Measurements from ENCODE around the gene ICAM5. TPM values are rescaled to one million over a fixed set of nuclear protein-coding genes. Genes with fewer than 3 reads are reported as not detected.
"Not testable (repeated sequence)": the region's sequence is repeated elsewhere in the genome, so short reads cannot be mapped to it uniquely, and the experiment has no call there.

The ICAM5 gene
- total RNA-seq, 1 donor from 2014 or later = 8.3 TPM

GRCh38 chr19:10320602-10321416, 31.1 kb downstream of the ICAM5 start:
- DNase-seq (ENCODE audit: low read depth) = no peak

DNA sequence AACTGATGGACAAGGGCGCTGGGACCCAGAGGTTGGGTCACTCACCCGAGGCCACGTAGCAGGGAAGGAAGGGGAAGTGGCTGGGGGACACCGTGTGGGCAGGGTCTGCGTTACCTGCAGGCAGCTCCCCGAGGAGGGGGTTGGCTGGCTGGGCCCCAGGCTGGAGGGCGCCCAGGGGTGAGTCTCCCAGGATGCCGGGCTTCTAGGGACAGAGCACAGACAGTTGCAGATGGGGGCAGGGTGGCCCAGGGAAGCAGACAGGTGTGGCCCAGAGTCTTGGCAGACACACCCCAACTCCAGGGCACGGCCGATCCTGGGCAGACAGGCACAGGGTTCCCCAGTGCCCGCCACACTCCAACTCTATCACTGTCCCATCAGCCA, 31.7 kb downstream of the ICAM5 start:
- DNase-seq (ENCODE audit: low read depth) = no peak

GRCh38 chr19:10321874-10322835, 32.4 kb downstream of the ICAM5 start:
- DNase-seq (ENCODE audit: low read depth) = no peak

DNA sequence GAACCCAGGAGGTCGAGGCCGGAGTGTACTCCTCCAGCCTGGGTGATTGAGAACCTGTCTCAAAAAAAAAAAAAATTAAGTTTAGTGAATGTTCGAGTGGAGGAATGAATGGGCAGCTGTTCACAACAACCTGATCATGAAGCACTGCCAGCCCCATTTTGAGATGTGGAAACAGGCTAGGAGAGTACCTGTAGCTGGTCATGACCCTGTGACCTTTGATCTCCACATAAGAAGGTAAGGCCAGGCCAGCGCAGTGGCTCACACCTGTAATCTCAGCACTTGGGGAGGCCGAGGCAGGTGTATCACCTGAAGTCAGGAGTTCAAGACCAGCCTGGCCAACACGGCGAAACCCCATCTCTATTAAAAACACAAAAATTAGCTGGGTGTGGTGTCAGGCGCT, 36.0 kb downstream of the ICAM5 start:
- DNase-seq (ENCODE audit: low read depth) = no peak

DNA sequence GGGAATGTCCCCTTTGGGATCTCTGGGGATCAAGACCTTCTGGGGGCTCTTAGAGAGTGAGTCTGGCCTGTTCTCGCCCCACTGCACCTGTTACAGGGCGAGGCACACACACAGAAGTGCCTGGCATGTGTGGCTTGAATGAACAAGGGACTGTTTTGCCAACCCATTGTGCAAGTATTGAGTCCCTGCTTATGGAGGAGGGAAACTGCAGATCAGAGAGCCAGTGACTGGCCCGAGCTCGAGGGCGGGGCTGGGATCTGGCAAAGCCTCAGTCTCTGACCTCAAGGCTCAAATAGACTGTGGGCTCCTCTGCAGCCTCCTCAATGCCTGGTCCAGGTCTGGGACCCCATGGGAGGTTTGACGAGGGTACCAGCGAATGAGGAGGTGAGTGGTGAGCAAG, 38.0 kb downstream of the ICAM5 start:
- DNase-seq (ENCODE audit: low read depth) = peak; percentile 44

DNA sequence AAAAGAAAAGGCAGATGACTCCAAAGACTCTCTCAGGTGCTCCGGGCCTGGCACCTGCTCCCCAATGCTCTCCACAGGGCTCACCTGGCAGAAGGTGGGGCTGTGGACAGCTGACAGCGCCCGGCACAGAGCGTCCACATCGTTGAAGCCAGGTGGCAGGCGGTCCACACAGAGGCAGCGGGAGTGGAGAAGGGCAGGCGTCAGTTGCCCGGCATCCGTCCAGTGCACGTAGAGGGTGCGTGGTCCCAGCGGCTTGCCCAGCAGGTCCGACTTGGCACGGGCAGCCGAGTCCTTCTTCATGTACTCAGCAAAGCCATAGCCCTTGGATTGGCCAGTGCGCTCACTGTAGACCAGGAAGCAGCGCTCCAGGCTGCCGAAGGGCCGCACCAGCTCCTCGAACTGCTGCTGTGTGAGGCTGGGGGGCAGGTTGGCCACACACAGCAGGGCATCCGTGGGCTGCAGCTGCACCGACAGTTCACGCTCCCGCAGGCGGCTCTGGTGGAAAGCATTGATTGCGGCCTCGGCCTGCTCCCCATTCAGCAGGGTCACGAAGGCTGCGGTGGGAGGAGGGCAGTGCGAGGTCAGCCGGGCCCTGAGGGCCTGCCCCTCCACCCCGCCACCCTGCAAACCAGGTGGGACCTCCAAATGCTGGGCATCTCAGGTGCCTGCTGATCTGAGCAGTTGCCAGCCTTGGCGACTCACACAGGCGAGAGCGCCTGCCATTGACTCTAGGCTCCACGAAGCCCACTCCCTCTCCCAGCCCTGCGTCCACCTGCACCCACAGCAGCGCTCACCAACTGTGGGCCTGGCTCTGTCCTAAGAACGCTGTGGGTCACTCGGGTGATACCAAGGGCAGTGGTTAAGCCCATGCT, 39.0 kb downstream of the ICAM5 start:
- DNase-seq (ENCODE audit: low read depth) = no peak

GRCh38 chr19:10329555-10329954, 39.8 kb downstream of the ICAM5 start:
- DNase-seq (ENCODE audit: low read depth) = no peak

- no peak for DNase-seq (ENCODE audit: low read depth)
These were observed 42.6 kb downstream of the ICAM5 start for GRCh38 chr19:10332158-10332964.

- peak; percentile 98 for DNase-seq (ENCODE audit: low read depth)
These were observed 43.4 kb downstream of the ICAM5 start, which contains the start of gene RAVER1 for GRCh38 chr19:10332965-10333757. TSS of gene RAVER1 (minus strand) at chr19:10333529. CDS start at chr19:10333507, 22 bp downstream.

DNA sequence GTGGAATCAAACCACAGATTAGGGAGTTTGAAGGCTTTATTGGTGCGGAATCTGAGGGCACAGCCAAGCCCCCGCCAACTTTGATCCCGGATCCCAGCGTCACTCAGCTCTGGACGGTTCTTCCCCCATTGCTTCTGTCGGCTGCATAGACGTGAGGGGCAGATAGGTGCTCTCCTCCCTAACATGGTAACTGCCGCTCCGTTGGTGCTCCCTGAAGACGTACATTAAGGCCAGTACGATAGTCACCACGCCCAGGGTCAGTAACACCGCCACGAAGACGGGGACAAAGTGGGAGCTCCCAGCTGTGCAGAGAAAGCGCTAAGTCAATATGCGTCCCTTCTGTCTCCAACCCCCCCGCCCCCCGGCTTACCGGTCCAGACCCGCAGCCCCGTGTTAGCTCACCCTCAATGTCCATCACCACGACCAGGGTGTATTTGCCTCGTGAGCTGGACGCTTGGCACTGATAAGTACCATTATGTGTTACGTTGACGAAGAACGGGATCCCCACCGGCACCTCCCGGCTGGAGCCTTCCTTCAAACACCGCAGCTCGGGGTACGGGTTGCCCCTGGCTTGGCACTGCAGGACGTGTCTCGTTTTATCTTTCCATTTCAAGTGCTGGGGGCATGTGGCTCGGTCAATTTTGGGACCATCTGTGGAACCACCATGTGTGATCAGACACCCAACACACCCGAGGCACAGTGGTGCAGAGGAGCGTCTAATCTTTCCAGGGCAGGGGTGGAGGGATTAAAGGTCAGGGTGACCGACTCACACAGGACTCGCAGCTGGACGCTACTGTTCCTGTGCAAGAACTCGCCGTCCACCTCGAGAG, 44.2 kb downstream of the ICAM5 start:
- DNase-seq (ENCODE audit: low read depth) = no peak

DNA sequence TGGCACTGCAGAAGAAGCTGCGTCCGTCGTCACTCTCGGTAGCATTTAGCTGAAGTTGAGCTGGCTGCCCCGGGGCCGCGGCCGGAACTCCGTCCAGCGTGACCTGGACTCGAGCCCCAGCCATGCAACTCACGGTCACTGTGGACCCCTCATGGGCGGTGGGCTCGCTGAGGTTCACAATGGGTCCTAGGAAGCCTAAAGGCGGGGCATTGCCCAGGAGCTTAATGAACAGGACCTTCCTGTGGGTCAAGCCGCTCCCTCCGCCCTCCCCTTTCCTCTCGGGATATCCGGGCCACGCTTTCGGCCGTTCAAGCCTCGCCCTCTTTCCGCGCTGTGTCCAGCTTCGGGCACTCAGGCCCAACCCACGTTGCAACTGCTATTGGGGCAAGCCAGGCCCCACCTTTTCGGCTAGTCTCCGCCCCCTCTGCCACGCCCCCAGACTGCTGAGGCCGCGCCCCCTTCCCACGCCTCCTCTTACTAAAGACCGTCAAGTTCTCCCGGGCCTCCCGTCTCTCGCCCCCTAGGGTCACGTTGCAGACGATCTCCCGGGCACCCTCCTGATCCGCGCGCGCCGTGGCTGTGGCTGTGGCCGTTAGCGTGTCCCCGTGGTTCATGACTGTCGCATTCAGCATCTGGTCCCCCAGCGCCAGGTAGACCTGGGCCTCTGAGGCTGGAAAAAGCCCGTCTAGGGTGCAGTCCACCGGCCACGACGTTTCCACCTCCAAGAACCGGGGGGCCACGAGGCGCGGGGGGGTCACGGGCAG, 45.0 kb downstream of the ICAM5 start:
- peak; percentile 94 for DNase-seq (ENCODE audit: low read depth)

DNA sequence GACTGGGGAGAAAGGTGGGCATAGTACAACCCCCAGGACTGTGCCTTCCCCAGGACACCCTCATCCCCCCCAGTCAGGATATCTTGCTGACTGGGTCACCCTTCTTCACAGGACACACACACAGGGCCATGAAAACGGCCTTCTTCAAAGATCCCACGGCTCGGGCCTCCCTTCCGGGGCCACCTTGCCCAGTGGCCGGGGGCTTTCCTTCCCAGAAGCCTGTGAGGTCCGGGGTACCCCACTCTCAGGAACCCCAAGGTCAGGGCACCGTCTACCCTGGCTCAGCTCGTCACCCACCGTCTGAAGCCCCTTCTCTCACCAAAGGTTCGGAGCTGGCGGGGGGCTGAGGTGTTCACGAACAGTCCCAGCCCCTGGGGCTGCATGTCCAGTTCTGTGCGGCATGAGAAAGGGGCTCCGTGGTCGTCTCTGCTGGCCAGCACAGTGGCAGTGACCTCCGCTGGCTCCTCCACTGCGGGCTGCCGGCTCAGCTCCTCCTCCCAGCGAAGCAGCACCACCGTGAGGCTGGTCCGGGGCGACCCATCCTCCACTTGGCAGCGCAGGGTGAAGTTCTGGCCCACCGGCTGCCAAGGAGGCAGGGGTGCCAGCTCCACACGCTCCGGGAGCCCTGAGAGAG, 45.7 kb downstream of the ICAM5 start:
- no peak for DNase-seq (ENCODE audit: low read depth)

- DNase-seq (ENCODE audit: low read depth) = not testable (repeated sequence)
These were observed 47.0 kb downstream of the ICAM5 start for GRCh38 chr19:10336725-10337124.

DNA sequence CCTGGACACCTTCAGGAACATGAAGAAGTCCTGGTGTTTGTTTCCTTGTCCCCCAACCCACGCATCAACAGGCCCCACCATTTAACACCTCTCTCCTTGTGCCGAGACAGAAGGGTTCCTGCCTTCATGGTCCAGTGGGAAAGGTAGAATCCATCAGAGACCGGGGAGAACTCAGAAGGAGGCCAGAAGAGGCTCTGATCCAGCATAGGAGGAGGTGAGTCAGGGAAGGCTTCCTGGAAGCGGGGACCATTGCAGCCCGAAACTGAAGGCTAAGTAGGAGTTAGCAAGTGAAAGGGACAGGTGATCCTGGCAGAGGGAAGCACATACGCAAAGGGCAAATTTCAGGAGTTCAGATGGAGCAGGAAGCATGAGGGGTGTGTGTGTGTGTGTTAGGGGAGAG, 49.2 kb downstream of the ICAM5 start:
- no peak for DNase-seq (ENCODE audit: low read depth)

DNA sequence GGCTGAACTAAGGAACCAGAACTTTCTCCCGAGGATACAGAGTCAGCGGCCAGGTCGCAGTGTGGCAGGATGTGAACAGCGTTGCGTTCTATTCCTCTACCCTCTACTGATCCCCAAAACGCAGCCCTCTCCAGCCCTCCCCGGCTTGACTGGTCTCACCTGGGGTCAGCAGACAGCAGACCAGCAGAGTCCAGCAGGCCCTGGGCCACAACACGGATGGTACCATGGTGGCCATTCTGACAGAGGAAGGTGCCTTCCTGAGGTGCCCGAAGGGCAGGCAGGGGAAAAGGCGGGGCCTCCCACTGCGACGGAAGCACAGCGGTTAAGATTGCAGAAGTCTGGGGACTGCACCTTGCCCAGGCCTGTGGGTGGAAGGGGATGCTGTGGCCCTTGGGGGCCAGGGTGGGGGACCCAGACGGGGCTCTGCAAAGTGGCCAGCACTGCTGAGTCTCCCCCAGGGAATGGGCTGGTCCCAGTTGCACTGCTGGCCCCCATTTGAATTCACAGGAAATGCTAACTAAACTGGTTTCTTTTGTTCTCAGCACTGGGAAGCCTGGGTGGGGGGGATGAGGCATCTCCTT, 49.7 kb downstream of the ICAM5 start, which contains the start of gene ICAM3:
Gene ICAM3, minus strand, starts transcription at position 245 of the 581 bp plus-strand sequence. Its CDS starts 10 bp downstream, at position 235.
- no peak for DNase-seq (ENCODE audit: low read depth)

GRCh38 chr19:10339977-10340376, 50.2 kb downstream of the ICAM5 start:
- no peak for DNase-seq (ENCODE audit: low read depth)

DNA sequence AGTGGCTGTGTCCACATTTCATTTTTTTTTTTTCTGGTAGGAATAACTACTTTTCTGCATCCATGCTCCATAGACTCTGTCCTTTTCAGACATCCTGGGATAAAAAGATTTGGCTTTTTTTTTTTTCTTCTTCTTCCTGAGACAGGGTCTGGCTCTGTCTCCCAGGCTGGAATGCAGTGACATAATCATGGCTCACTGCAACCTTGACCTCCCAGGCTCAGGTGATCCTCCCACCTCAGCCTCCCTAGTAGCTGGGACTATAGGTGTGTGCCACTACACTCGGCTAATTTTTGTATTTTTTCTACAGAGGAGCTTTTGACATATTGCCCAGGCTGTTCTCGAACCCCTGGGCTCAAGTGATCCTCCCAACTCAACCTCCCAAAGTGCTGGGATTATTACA, 53.7 kb downstream of the ICAM5 start:
- no peak for DNase-seq (ENCODE audit: low read depth)
